K562 (cell line): Measurements from ENCODE around the gene TMEM45A. TPM values are rescaled to one million over a fixed set of nuclear protein-coding genes. Genes with fewer than 3 reads are reported as not detected.

Source experiments
- GATA2 ChIP-seq: sonication (generic); formaldehyde crosslinking; IDR thresholded peaks from 2 replicates; pipeline ENCODE4 v1.4.0; 2020; ENCODE audit warnings: mild to moderate bottlenecking, missing genetic modification reagents
- MAFK ChIP-seq: IDR thresholded peaks from 2 replicates; pipeline ENCODE4 v1.6.1; 2011; ENCODE audit warnings: low read length, improper control_type of control experiment
- SMAD3 ChIP-seq: fragments of 450-650 bp; formaldehyde crosslinking; conservative IDR thresholded peaks from 2 replicates; pipeline ENCODE4 v1.4.0; 2020; ENCODE audit warnings: mild to moderate bottlenecking
- SRF ChIP-seq, 2 experiments: fragments of 250-450, 450-650 bp in 1 of 2; sonication (Bioruptor Pico) in 1 of 2; sonication (generic) in 1 of 2; formaldehyde crosslinking; IDR thresholded peaks; 2 replicates each; pipeline versions ENCODE4 v1.5.0 to v1.5.1; 2020 to 2022; ENCODE audit warnings: mild to moderate bottlenecking in 1 of 2, missing genetic modification reagents in 1 of 2
- ZNF263 ChIP-seq: sonication (generic); formaldehyde crosslinking; IDR thresholded peaks from 2 replicates; pipeline ENCODE4 v1.8.0; 2022; ENCODE audit warnings: mild to moderate bottlenecking, missing genetic modification reagents, borderline replicate concordance
- polyA plus RNA-seq, 8 experiments: library from polyadenylated mRNA; depleted of rRNA in 4 of 8; stranded (reverse) in 5 of 8; unstranded in 3 of 8; fragments of >200 nt; fragmentation: Nextera tagmentation in 2 of 8; fragmentation: Illumina TruSeq in 1 of 8; extraction: Ambion mirVana in 2 of 8; extraction: Trizol in 1 of 8; gene quantifications; 2 replicates each; pipeline versions ENCODE4 v1.2.1 to v1.2.3, GENCODE V29; 2011 to 2014; ENCODE audit warnings: inconsistent platforms in 1 of 8, missing spikeins in 1 of 8
- total RNA-seq, 7 experiments: library from RNA; depleted of rRNA in 6 of 7; stranded (reverse); fragments of >200 nt in 6 of 7; fragmentation: Illumina TruSeq in 2 of 7; extraction: Trizol in 2 of 7; gene quantifications; 2 replicates each; pipeline versions ENCODE4 v1.2.1 to v1.2.3, GENCODE V29; 2011 to 2021; ENCODE audit warnings: low replicate concordance in 1 of 7
- TF ChIP-seq, protein P1 (sequence below): IDR thresholded peaks from 2 replicates; pipeline ENCODE4 v1.6.1; 2011; ENCODE audit not compliant: insufficient read length; ENCODE audit errors: extremely low read depth
- TF ChIP-seq, protein P2 (sequence below): IDR thresholded peaks from 2 replicates; pipeline ENCODE4 v1.6.1; 2011; ENCODE audit warnings: borderline replicate concordance, low read depth, mild to moderate bottlenecking, moderate library complexity, low read length; ENCODE audit not compliant: insufficient read depth, poor library complexity, severe bottlenecking
- TF ChIP-seq, protein P3 (sequence below): sonication (generic); formaldehyde crosslinking; IDR thresholded peaks from 2 replicates; pipeline ENCODE4 v1.8.1; 2023; ENCODE audit warnings: mild to moderate bottlenecking, missing genetic modification reagents

The TMEM45A gene
- total and polyA plus RNA-seq, 9 of the 15 experiments (the other 6 are each of a cell fraction or from before 2014, with no cell fraction given), result 0.41 to 4.1 (median 0.95) TPM

DNA sequence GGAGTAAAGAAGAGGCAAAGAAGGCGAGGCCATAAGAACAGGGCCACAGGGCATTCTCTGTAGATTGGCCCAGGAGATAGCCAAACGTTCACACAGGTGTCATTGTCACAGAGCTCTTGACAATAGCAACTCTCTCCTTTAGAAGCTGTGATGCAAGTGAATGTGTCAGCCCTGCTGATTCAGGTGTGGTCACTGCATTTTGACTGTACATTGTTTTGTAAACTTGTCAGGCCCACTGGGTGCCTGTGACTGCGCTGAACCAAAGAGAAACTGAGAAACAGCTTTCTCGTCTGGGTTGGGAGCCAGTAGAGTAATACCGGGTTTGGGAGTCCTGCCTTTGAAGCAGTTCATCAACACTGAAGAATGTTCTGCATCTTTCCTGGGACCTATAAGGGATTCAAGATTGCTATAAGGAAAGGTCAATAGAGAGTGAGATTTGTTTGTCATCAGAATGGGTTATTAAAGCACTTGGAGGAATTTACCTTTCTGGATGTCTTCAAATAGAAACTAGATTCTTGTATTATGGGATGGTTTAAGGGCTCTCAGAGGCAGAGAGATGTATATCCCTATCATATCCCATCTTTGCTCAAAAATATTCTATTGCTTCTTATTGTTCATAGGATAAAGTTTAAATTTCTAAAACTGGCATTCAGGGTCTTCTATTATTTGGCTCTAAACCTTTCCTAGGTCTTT lies 45.4 kb downstream of the TMEM45A start (continued):
- TF ChIP-seq, protein P1, sequence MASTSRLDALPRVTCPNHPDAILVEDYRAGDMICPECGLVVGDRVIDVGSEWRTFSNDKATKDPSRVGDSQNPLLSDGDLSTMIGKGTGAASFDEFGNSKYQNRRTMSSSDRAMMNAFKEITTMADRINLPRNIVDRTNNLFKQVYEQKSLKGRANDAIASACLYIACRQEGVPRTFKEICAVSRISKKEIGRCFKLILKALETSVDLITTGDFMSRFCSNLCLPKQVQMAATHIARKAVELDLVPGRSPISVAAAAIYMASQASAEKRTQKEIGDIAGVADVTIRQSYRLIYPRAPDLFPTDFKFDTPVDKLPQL, result no peak
- no peak for TF ChIP-seq SRF (CRISPR knock-in tag; IDR thresholded peaks at IDR 0.05)
- no peak for TF ChIP-seq SMAD3
- TF ChIP-seq MAFK, result no peak
- TF ChIP-seq, protein P2, sequence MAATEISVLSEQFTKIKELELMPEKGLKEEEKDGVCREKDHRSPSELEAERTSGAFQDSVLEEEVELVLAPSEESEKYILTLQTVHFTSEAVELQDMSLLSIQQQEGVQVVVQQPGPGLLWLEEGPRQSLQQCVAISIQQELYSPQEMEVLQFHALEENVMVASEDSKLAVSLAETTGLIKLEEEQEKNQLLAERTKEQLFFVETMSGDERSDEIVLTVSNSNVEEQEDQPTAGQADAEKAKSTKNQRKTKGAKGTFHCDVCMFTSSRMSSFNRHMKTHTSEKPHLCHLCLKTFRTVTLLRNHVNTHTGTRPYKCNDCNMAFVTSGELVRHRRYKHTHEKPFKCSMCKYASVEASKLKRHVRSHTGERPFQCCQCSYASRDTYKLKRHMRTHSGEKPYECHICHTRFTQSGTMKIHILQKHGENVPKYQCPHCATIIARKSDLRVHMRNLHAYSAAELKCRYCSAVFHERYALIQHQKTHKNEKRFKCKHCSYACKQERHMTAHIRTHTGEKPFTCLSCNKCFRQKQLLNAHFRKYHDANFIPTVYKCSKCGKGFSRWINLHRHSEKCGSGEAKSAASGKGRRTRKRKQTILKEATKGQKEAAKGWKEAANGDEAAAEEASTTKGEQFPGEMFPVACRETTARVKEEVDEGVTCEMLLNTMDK, result no peak
- TF ChIP-seq GATA2 (CRISPR knock-in tag), result no peak
- TF ChIP-seq, protein P3, sequence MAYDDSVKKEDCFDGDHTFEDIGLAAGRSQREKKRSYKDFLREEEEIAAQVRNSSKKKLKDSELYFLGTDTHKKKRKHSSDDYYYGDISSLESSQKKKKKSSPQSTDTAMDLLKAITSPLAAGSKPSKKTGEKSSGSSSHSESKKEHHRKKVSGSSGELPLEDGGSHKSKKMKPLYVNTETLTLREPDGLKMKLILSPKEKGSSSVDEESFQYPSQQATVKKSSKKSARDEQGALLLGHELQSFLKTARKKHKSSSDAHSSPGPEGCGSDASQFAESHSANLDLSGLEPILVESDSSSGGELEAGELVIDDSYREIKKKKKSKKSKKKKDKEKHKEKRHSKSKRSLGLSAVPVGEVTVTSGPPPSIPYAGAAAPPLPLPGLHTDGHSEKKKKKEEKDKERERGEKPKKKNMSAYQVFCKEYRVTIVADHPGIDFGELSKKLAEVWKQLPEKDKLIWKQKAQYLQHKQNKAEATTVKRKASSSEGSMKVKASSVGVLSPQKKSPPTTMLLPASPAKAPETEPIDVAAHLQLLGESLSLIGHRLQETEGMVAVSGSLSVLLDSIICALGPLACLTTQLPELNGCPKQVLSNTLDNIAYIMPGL, result no peak
- no peak for TF ChIP-seq ZNF263 (CRISPR knock-in tag)
